SK-N-SH (cell line): ENCODE data around the gene IL16.

Experiments
- CTCF ChIP-seq: fragments of 200-600 bp; sonication (generic); IDR thresholded peaks from 2 replicates; pipeline ENCODE4 v1.6.1; 2017; ENCODE audit warnings: antibody characterized with exemption, mild to moderate bottlenecking, moderate library complexity
- JUND ChIP-seq: IDR thresholded peaks from 2 replicates; pipeline ENCODE4 v1.4.0; 2012
- MAX ChIP-seq: IDR thresholded peaks from 2 replicates; pipeline ENCODE4 v1.4.0; 2012; ENCODE audit warnings: low read depth
- MXI1 ChIP-seq: IDR thresholded peaks from 2 replicates; pipeline ENCODE4 v1.6.1; 2012; ENCODE audit warnings: mild to moderate bottlenecking, low read depth, low read length, improper control_type of control experiment
- NRF1 ChIP-seq: IDR thresholded peaks from 2 replicates; pipeline ENCODE4 v1.6.1; 2012; ENCODE audit warnings: low read depth, mild to moderate bottlenecking, low read length
- PBX3 ChIP-seq: IDR thresholded peaks from 2 replicates; pipeline ENCODE4; 2012
- POLR2AphosphoS5 ChIP-seq: IDR thresholded peaks from 2 replicates; pipeline ENCODE4 v1.6.1; 2012; ENCODE audit warnings: low read depth, low read length
- REST ChIP-seq: IDR thresholded peaks from 2 replicates; pipeline ENCODE4 v1.6.1; 2012; ENCODE audit warnings: mild to moderate bottlenecking, low read depth, low read length, moderate library complexity
- TEAD4 ChIP-seq: IDR thresholded peaks from 2 replicates; pipeline ENCODE4 v1.4.0; 2012; ENCODE audit warnings: mild to moderate bottlenecking, borderline replicate concordance; ENCODE audit not compliant: insufficient read depth
- YY1 ChIP-seq: IDR thresholded peaks from 2 replicates; pipeline ENCODE4 v1.4.0; 2012; ENCODE audit warnings: low read depth, mild to moderate bottlenecking

GRCh38 chr15:81282911-81283310 lies 86.2 kb downstream of the IL16 start:
- TF ChIP-seq JUND (no peak), PBX3 (no peak), CTCF (no peak), YY1 (no peak), TEAD4 (no peak), REST (no peak), POLR2AphosphoS5 (no peak), MAX (no peak), MXI1 (no peak), NRF1 (no peak)
